HepG2 (cell line): Measurements from ENCODE around the gene HP1BP3. TPM values are rescaled to one million over a fixed set of nuclear protein-coding genes. Genes with fewer than 3 reads are reported as not detected.
A peak's percentile ranks its signal among the peaks of the same experiment; 100 is the strongest.

Source experiments
- DZIP1 ChIP-seq: sonication (generic); formaldehyde crosslinking; IDR thresholded peaks from 2 replicates; pipeline ENCODE4 v1.5.0; 2020; ENCODE audit warnings: mild to moderate bottlenecking, missing genetic modification reagents
- FIP1L1 ChIP-seq: fragments of 200-400 bp; formaldehyde crosslinking; IDR thresholded peaks from 2 replicates; pipeline ENCODE4 v1.6.1; 2018; ENCODE audit warnings: low read depth, mild to moderate bottlenecking, low read length, moderate library complexity, borderline replicate concordance; ENCODE audit not compliant: insufficient read depth
- HDAC1 ChIP-seq: sonication (generic); formaldehyde crosslinking; IDR thresholded peaks from 2 replicates; pipeline ENCODE4 v1.5.1; 2020; ENCODE audit warnings: mild to moderate bottlenecking, missing genetic modification reagents
- MYNN ChIP-seq: sonication (generic); formaldehyde crosslinking; IDR thresholded peaks from 2 replicates; pipeline ENCODE4 v1.4.0; 2020; ENCODE audit warnings: mild to moderate bottlenecking, low read depth, missing genetic modification reagents
- NFYB ChIP-seq: sonication (generic); formaldehyde crosslinking; IDR thresholded peaks from 2 replicates; pipeline ENCODE4 v1.4.0; 2020; ENCODE audit warnings: missing genetic modification reagents
- PHF21A ChIP-seq: sonication (generic); formaldehyde crosslinking; IDR thresholded peaks from 2 replicates; pipeline ENCODE4 v1.5.0; 2020; ENCODE audit warnings: mild to moderate bottlenecking, missing genetic modification reagents
- PRDM4 ChIP-seq: sonication (generic); formaldehyde crosslinking; IDR thresholded peaks from 2 replicates; pipeline ENCODE4 v1.9.0; 2021; ENCODE audit warnings: missing genetic modification reagents, borderline replicate concordance
- SP140L ChIP-seq: sonication (generic); formaldehyde crosslinking; IDR thresholded peaks from 2 replicates; pipeline ENCODE4 v1.4.0; 2020; ENCODE audit warnings: missing genetic modification reagents, borderline replicate concordance
- ZNF570 ChIP-seq: sonication (generic); formaldehyde crosslinking; IDR thresholded peaks from 2 replicates; pipeline ENCODE4 v1.4.0; 2020; ENCODE audit warnings: mild to moderate bottlenecking, missing genetic modification reagents, borderline replicate concordance
- ZNF776 ChIP-seq: sonication (generic); formaldehyde crosslinking; IDR thresholded peaks from 2 replicates; pipeline ENCODE4 v1.4.0; 2020; ENCODE audit warnings: mild to moderate bottlenecking, missing genetic modification reagents
- ZNF788 ChIP-seq: sonication (generic); formaldehyde crosslinking; IDR thresholded peaks from 2 replicates; pipeline ENCODE4 v1.5.0; 2020; ENCODE audit warnings: mild to moderate bottlenecking, missing genetic modification reagents, borderline replicate concordance
- polyA plus RNA-seq, 8 experiments: library from polyadenylated mRNA; depleted of rRNA in 3 of 8; stranded (reverse) in 7 of 8; unstranded in 1 of 8; fragments of >200 nt; fragmentation: Illumina TruSeq in 4 of 8; extraction: Trizol in 4 of 8; gene quantifications; 2 replicates each; pipeline versions ENCODE4 v1.2.1 to v1.2.3, GENCODE V29; 2011 to 2016; ENCODE audit warnings: low read depth in 4 of 8, missing spikeins in 1 of 8, mixed read lengths in 1 of 8; ENCODE audit not compliant: insufficient read depth in 1 of 8
- total RNA-seq, 5 experiments: library from RNA; depleted of rRNA; stranded (reverse); fragments of >200 nt; fragmentation: Illumina TruSeq; extraction: Trizol; gene quantifications; 2 replicates each; pipeline ENCODE4 v1.2.3, GENCODE V29; 2016; ENCODE audit warnings: low read depth in 1 of 5
- TF ChIP-seq, protein P1 (sequence below), 2 experiments: sonication (generic) in 1 of 2; formaldehyde crosslinking in 1 of 2; IDR thresholded peaks; 2 replicates each; pipeline versions ENCODE4 v1.6.1 to v1.9.0; 2014 to 2022; ENCODE audit warnings: antibody characterized with exemption in 1 of 2, borderline replicate concordance in 1 of 2, inconsistent platforms in 1 of 2, low read depth in 1 of 2, missing genetic modification reagents in 1 of 2
- TF ChIP-seq, protein P2 (sequence below): sonication (generic); formaldehyde crosslinking; IDR thresholded peaks from 2 replicates; pipeline ENCODE4 v1.8.1; 2023; ENCODE audit warnings: mild to moderate bottlenecking, moderate library complexity, missing genetic modification reagents
- TF ChIP-seq, protein P3 (sequence below): sonication (generic); formaldehyde crosslinking; IDR thresholded peaks from 2 replicates; pipeline ENCODE4 v1.5.1; 2020; ENCODE audit warnings: missing genetic modification reagents, mild to moderate bottlenecking, borderline replicate concordance

Gene HP1BP3
- total and polyA plus RNA-seq, 2 of the 13 experiments (the other 11 are each of a cell fraction or from before 2014, with no cell fraction given): 98.5 to 137 TPM

GRCh38 chr1:20787029-20787839 lies at the start of gene HP1BP3 (continued):
- TF ChIP-seq ZNF776 (CRISPR knock-in tag): no peak
- TF ChIP-seq ZNF570 (CRISPR knock-in tag): no peak
- TF ChIP-seq, protein P1, sequence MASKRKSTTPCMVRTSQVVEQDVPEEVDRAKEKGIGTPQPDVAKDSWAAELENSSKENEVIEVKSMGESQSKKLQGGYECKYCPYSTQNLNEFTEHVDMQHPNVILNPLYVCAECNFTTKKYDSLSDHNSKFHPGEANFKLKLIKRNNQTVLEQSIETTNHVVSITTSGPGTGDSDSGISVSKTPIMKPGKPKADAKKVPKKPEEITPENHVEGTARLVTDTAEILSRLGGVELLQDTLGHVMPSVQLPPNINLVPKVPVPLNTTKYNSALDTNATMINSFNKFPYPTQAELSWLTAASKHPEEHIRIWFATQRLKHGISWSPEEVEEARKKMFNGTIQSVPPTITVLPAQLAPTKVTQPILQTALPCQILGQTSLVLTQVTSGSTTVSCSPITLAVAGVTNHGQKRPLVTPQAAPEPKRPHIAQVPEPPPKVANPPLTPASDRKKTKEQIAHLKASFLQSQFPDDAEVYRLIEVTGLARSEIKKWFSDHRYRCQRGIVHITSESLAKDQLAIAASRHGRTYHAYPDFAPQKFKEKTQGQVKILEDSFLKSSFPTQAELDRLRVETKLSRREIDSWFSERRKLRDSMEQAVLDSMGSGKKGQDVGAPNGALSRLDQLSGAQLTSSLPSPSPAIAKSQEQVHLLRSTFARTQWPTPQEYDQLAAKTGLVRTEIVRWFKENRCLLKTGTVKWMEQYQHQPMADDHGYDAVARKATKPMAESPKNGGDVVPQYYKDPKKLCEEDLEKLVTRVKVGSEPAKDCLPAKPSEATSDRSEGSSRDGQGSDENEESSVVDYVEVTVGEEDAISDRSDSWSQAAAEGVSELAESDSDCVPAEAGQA (IDR thresholded peaks at IDR 0.05; ENCODE audit: low read depth): no peak
- TF ChIP-seq, protein P1 (CRISPR knock-in tag; IDR thresholded peaks at IDR 0.05; ENCODE audit: borderline replicate concordance): no peak
- no peak for TF ChIP-seq PRDM4 (CRISPR knock-in tag)
- peak; percentile 57 for TF ChIP-seq HDAC1 (CRISPR knock-in tag)
- TF ChIP-seq PHF21A (CRISPR knock-in tag): no peak
- TF ChIP-seq SP140L (CRISPR knock-in tag): no peak
- TF ChIP-seq, protein P2, sequence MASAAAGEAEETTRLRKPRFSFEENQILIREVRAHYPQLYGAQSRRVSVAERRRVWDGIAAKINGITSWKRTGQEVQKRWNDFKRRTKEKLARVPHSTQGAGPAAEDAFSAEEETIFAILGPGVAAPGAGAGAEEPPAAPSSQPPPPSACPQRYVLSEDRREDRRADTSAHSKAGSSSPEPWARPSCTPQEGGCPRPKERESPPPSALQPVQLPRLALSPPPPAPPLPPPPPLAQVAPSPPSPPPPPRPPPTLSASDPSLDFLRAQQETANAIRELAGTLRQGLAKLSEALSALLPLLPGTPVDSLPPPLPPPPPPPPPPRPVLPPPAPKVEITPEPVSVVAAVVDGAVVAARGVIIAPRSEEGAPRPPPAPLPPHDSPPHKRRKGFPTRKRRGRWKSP (CRISPR knock-in tag): peak; percentile 60; the same call in 1 of the 2 replicates
- peak; percentile 4 for TF ChIP-seq ZNF788 (CRISPR knock-in tag)
- no peak for TF ChIP-seq NFYB (CRISPR knock-in tag)
- no peak for TF ChIP-seq MYNN (CRISPR knock-in tag)
- peak; percentile 63; the same call in 1 of the 2 replicates for TF ChIP-seq DZIP1 (CRISPR knock-in tag)
- no peak for TF ChIP-seq FIP1L1
- TF ChIP-seq, protein P3, sequence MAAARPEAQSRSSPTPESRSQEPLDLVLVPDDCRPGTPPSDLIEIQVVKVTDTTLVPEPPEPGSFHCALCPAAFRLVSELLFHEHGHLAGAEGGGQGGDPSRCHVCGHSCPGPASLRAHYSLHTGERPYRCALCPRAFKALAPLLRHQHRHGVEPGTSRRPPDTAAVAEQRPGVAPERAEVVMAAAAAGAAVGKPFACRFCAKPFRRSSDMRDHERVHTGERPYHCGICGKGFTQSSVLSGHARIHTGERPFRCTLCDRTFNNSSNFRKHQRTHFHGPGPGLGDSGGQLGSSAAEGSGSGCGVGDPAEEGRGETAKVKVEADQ (CRISPR knock-in tag): no peak
